Fibroblast of skin of abdomen (primary cell): ENCODE measurements around the gene ANKDD1B.

Source experiments
- DNase-seq: peaks from one replicate; pipeline ENCODE4 v3.0.0-alpha.2; 2013

Gene ANKDD1B

GRCh38 chr5:75707911-75708509 lies 96.8 kb downstream of the ANKDD1B start:
- no peak for DNase-seq

- no peak for DNase-seq
These were observed 99.4 kb downstream of the ANKDD1B start for GRCh38 chr5:75710637-75711036.

- no peak for DNase-seq
These were observed 99.9 kb downstream of the ANKDD1B start for GRCh38 chr5:75711151-75711550.

- DNase-seq: no peak
These were observed 100.8 kb downstream of the ANKDD1B start for GRCh38 chr5:75712091-75712490.

- DNase-seq: no peak
These were observed 105.4 kb downstream of the ANKDD1B start for GRCh38 chr5:75716715-75717081.

- DNase-seq: peak; percentile 94
These were observed 106.0 kb downstream of the ANKDD1B start, which contains the start of gene POC5 for GRCh38 chr5:75717082-75717922. Gene POC5, minus strand, starts transcription at chr5:75717437. Its CDS starts 4,500 bp downstream, at chr5:75712937.

GRCh38 chr5:75720882-75721281 lies 109.6 kb downstream of the ANKDD1B start:
- no peak for DNase-seq
